Transverse colon (tissue), 4 donors: ENCODE results near the gene ZNF516.

Source experiments
- POLR2A ChIP-seq: fragments of 450-650 bp; IDR thresholded peaks from one replicate; pipeline ENCODE4 v1.6.1; 2016; ENCODE audit warnings: antibody characterized with exemption, mild to moderate bottlenecking, moderate library complexity
- POLR2AphosphoS5 ChIP-seq, 3 donors: sonication (generic); formaldehyde crosslinking; IDR thresholded peaks; one replicate each; pipeline ENCODE4 v1.6.1; 2016; ENCODE audit warnings: antibody characterized with exemption in 3 of 3
- TF ChIP-seq, protein P1 (sequence below), 5 experiments: fragments of 200-600 bp in 3 of 5; fragments of 450-650 bp in 2 of 5; sonication (generic) in 3 of 5; IDR thresholded peaks; 1 replicate in 2 of 5; 2 replicates in 3 of 5; pipeline ENCODE4 v1.5.1; 2016 to 2017; ENCODE audit warnings: antibody characterized with exemption in 5 of 5, inconsistent platforms in 3 of 5, mild to moderate bottlenecking in 2 of 5, moderate library complexity in 1 of 5

DNA sequence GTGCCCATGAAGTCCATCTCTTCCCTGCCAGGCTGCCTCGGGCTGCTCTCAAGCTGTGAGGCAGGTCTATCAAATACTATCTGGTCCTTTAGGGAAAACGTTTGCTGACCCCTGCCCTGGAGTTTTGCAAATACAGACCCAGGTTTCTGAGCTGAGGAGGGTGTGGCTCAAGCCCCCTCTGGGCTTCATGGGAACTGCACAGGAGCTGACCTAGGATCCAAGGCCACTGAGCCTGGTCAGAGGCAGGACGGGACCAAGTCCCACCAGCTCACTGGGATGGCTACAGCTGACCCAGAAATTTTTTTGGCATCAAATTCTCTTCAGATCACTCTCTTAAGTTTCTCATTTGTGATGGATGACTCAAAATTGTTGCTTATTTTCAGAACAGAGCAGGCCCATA, 14.1 kb downstream of the ZNF516 start:
- TF ChIP-seq, protein P1, sequence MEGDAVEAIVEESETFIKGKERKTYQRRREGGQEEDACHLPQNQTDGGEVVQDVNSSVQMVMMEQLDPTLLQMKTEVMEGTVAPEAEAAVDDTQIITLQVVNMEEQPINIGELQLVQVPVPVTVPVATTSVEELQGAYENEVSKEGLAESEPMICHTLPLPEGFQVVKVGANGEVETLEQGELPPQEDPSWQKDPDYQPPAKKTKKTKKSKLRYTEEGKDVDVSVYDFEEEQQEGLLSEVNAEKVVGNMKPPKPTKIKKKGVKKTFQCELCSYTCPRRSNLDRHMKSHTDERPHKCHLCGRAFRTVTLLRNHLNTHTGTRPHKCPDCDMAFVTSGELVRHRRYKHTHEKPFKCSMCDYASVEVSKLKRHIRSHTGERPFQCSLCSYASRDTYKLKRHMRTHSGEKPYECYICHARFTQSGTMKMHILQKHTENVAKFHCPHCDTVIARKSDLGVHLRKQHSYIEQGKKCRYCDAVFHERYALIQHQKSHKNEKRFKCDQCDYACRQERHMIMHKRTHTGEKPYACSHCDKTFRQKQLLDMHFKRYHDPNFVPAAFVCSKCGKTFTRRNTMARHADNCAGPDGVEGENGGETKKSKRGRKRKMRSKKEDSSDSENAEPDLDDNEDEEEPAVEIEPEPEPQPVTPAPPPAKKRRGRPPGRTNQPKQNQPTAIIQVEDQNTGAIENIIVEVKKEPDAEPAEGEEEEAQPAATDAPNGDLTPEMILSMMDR (IDR thresholded peaks at IDR 0.05): no peak
- no peak for TF ChIP-seq POLR2A
- no peak for TF ChIP-seq POLR2AphosphoS5 (IDR thresholded peaks at IDR 0.05)
